Right renal cortex interstitium (tissue), 3 donors: ENCODE results near the gene SLC12A1. TPM values are rescaled to one million over a fixed set of nuclear protein-coding genes. Genes with fewer than 3 reads are reported as not detected.

ENCODE experiments used
- DNase-seq, 3 donors: peaks; one replicate each; pipeline ENCODE4 v3.0.0-alpha.2; 2013; ENCODE audit warnings: low read depth in 3 of 3, low spot score in 2 of 3
- polyA plus RNA-seq, 3 donors: library from polyadenylated mRNA; unstranded; fragments of 120-200 nt; gene quantifications; one replicate each; pipeline ENCODE4 v1.2.1, GENCODE V29; 2013; ENCODE audit not compliant: insufficient read length in 3 of 3

SLC12A1 gene
- polyA plus RNA-seq, result 100 to 1,000 TPM; 418 to 735 (median 462) TPM

DNA sequence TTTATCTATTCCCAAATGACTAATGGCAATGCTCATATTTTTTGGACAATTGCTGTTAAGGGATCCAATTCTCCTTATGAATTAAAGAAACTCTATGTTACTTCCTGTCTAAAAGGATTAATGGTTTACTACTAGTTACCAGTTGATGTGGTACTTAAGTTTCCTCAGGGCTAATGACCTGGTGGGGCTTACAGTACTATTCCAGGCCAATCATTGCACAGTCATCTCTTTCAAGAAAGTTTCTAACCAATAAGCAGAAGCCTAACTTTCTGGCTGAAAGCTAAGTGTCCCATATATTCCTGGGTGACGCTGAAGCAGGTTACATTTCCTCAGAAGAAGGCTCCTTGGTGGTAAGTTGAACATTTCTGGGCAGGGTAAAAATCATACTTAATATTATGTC lies at the start of gene SLC12A1:
Gene SLC12A1, plus strand, starts transcription at position 322 of the 400 bp plus-strand sequence. CDS start 1,418 bp downstream, outside the sequence.
- DNase-seq, result no peak

DNA sequence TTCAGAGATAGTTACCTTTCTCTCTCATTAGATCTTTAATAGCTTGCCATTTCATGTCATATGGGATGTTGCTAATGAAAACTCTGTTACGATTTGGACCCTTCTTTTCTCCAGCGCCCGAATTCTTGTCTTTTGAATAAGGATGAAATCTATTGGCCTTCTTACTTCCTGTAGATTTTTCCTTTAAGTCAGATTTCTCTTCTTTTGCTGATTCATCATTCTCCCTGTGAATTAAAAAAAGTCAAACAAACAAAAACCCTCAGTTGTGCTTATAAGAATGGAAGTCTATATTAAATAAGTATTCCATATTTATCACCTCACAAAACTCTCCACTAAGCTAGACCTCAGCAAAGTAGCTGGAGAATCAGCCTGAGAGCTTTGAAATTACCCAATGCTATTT lies 37.5 kb upstream of the SLC12A1 start:
- no peak for DNase-seq

DNA sequence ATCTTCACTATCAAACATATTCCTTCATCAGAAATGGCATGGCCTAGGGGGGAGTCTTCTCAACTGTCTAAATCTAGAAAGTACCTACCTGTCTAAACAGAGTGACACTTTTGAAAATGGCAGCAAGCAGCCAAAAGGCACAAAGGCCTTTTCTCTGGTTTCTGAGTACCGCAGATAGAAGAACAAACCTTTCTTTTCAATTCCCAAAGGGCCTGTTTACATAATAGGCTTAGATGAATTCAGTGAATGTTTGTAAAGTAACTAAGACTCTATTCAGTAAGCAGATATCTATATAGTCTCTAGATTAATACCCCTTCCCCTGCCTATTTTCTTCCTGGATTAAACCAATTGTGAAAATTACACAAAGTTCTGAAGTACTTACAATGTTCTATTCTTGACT lies 35.1 kb upstream of the SLC12A1 start:
- no peak for DNase-seq

DNA sequence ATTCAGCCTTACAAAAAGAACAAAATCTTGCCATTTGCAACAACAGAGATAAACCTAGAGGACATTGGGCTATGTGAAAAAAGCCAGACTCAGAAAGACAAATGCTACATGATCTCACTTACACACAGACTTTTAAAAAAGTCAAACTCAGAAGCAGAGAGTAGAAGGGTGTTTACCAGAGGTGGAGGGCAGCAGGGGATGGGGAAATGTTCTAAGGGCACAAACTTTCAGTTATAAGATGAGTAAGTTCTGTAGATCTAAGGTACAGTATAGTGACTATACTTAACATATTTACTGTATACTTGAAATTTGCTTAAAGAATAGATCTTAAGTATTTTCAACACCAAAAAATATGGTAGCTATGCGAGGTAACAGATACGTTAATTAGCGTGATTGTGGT lies 31.0 kb upstream of the SLC12A1 start:
- no peak for DNase-seq

DNA sequence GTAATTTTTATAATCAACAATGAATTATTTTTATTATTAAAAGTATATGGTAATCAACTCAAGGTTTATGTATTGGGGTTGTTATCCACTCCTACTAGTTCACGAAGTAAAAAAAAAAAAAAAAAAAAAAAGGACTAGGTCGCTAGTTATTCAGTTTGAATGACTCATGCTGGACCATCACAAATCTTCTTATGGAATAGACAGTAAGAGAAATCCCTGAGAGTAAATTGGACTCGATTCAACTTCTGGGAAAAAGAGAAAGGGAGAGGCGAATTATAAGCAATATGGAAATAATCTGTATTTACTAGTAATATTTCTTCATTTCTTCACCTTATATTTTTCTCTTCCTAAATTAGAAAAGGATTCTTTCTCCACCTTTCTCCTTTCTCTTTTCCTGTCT lies 30.0 kb upstream of the SLC12A1 start:
- no peak for DNase-seq

DNA sequence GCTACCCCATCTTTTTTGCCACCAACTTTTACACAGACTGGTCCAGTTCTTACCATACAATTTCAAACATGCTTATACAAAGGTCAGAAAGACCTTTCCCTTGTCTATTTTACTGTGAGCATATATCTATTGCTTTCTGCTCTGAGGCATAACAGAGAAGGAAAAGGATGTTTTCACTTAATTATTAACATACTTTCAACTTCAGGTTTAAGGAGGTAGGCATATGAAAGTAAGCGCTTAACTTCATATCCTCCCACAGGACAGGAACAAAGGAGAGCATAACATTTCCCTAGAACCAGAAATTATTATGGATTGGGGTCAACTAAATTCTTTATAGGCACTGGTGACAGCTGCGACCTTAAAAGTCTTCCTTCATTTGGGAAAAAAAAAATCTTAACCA lies 29.1 kb upstream of the SLC12A1 start:
- no peak for DNase-seq

DNA sequence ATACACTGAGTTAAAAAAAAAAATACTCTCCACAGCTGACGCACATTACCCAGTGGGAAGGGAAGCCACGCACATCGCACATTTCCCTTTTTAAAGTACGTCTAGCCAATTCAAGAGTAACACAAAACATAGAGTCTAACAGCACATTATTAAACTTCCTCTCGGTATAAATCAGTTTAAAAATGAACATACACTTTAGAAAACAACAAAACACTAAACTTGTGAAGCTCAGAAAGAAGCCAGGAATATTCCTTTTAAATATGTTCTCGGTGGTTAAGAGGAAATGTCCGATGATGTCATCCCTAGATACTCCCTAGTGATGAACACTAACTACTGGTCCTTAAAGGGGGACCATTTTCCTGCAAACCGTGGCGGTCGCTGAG lies 28.7 kb upstream of the SLC12A1 start:
- DNase-seq, result peak; percentile 36 to 53 (median 47)

DNA sequence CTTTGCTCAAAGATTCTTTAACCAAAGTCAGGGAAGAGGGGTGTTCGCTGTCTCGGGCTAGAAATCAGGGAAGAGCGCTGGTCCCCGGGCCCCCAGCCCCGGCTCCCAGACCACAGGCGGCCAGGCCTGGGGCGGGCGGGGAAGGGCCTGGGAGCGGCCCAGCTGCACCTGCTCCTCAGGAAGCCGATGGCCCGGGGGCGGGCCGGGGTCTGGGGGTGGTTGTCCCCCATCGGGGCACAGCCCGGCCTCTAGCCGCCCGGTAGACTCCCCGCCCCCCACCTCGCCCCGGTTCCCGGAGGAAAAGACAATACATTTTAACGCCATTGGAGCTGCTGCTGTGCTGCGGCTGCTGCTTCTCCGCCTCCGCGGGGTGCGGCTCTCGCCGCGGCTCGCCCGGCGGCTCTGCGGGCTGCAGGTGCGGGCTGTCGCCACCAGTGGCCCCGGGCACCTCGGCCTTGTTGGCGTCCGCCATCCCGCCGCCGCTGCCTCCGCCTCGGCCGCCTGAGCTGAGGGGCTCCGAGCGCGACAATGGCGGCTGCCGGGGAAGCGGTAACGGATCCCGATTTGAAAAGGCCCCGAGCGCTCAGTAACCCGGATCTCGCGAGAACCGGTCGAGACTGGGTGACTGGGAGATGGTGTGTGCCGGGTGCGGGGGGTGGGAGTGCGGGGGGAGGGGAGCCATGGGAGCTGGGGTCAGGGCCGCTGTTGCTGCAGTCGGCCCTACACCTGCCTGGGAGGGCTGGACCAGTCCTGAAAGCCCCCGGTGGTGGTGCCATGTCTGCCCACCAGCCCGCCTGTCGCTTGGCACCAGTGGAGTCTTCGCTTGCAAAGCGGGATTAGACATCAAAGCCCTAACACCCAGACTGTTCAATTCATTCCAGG lies 28.1 kb upstream of the SLC12A1 start, which contains the start of gene MYEF2:
Gene MYEF2, minus strand, starts transcription at position 530 of the 882 bp plus-strand sequence. Its CDS starts 58 bp downstream, at position 472.
- peak in 2 of 3 donors; percentile 62 to 76 for DNase-seq

DNA sequence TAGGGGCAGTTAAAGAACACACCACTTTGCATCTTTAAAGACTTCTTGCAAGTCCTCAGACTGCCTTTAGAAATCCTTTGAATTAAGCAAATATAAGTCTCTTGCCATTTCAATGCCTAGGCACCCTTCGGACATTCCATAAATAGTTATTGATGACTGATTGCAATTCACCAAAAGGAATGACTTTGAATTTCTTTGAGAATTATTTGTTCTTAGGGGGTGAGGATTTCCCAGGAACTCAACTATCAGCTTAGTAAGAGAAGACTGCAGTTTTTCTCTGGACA lies 27.5 kb upstream of the SLC12A1 start:
- DNase-seq, result no peak

DNA sequence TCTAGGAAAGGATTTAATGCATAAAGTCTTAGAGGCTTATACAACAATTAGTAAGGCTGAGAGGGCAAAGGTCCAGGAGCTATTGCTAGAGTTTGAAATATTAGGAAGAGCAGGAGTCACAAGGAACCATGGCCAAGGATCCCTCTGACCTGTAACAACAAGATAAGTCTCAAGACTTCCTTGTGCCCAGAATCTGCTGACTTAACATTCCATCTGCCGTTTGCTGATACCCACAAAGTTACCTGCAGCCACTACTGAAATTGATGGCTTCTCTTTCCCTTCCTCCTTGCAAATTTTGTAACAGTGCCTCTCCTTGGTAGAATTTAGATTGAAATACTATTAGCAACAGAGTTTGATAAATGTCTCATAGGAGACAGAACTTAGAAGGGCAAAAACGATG lies 23.4 kb upstream of the SLC12A1 start:
- no peak for DNase-seq

DNA sequence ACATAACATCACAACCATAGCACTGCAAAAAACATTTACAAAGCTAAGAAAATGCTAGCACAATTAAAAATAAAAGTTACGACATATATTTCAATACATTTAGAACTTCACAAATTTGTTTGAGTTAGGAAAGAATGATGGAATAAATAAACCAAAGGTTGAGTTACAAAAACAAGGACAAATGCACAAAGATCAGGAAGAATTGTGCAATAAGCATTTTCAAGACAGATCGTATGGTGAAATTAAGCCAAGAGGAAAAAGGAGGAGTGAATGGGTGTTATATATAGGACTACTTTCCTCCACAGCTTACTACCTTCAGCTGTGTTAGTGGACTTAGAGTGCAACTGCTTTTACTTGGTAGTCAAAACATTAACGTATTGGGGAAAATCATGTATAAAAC lies 20.6 kb upstream of the SLC12A1 start:
- DNase-seq, result no peak

DNA sequence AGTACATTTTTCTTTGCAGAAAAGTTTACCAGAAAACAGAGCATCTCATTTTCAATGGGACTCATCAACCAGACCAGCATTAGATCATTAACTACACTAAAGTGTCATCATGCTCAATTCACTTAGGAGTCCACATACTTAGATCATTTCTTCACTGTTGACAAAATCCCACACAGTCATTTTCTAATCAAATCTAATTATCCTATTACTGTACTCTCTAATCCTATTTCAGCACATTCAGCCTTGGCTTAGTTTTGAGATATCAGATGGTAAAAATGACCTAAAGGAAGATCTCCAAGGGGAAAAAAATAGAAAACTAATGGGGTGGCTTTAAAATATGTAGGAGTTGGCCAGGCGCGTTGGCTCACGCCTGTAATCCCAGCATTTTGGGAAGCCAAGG lies 19.8 kb upstream of the SLC12A1 start:
- no peak for DNase-seq

DNA sequence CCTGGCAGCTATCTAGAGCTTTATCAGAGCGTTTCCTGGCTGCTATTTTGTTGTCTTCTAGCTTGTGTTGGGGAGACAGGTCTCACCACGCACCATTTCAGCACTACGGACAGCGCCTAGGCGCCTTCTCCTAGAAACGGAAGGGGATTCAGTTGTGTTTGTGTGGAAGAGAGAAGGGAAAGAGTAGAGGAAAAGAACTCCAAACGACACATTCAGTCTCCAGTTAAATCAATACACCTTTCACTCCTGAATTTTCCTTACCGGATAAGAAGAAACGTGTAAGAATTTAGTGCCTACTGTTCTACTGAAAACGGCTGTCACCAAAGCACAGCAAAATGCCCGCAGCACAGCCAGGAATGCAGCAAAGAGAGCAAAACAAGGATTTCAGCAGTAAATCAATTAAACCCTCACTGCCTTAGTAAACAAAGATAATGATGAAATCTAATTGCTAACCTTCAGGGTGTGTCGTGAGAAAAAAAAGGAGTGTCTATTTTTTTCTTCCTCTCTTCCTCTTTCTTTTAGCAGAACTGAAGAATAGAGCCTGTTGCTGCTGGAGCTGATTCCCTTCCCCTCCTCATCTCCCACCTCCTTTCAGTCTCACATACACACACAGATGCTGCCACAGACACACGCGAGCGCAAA lies 15.0 kb upstream of the SLC12A1 start:
- DNase-seq, result peak; percentile 81 to 87 (median 86)

DNA sequence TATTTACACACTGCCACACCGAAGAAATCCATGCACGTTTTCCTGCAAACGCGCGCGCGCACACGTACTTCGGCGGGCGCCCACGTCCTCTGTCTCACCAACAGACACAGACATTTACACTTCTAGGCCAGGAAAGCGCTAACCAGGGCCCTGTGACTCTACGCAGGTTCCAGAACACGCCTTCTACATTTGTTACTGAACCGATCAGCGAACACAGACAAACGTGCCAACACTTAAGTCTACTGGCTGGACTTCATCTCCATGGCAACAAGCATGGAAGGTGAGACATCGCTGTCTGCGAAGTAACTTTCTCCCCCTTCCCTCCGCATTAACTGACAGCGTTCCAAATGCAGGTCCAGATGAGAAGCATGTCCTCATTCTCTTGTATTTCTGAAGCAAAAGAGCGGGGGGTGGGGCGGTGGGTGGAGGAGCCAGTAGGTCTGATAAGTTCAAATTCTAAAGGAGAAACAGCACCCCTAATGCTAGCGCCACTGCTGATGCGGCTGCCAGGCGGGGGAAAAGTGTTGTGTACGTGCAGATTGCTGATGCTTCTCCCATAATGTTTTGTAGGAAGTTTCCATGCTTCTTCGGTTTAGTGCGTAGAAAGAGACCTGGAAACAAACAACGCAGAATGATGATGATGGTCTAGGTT lies 14.4 kb upstream of the SLC12A1 start, which contains the start of gene CTXN2:
Gene CTXN2, plus strand, starts transcription at position 92 of the 652 bp plus-strand sequence. CDS start 9,636 bp downstream, outside the sequence.
- DNase-seq, result no peak

DNA sequence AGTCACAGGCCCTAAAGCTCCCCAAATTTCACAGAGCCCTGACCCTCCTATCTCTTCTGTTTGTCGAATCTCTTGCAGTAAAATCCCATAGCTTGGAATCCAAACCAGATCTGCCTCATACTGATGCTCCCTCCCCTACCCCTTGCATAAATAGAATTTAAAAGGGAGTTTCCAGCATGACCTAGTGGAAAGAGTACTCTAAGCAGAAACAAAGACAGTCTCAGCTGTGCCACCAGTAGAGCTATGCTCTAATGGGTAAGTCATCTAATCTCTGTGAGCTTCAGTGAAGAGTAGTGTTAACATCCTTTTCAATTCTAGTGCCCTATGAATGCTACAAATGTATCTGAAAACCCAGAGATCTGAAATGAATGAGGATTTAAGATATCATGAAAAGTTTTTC lies 4.0 kb upstream of the SLC12A1 start:
- DNase-seq, result no peak

DNA sequence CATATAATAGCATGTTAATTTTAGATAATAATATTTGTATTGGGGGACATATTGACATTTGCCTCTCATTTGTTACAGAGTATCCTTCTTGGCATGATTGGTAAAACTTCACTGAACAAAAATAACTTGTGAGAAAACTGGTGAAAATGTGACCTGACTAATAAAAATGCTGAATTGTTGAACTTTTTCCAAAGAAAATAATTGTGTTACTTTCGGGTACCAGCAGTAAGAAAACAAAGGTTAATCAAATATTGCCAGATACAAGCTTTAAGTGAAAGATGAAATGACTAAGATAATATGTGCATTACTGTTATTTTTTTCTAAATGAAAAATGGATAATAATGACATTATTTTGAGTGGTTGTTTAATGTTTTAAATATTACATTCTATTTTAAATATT lies 15.2 kb downstream of the SLC12A1 start:
- no peak for DNase-seq

DNA sequence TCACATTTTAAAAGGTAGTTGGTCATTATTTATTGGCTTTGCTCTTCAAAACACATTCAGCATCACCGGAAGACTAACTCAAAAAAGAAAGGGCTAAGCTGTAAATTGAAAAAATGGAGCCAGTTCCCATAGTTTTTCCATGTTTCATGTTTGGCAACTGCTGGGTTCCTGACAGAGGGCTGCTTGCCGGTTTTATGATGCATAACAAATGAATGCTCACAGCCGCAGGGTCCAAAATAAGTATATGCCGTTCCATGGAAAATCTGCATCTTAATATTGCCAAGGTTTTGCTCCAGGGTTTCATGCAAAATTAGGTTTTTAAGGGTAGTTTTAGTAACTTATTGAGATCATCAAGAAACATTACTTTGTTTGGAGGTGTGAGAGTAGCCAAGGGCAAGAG lies 15.8 kb downstream of the SLC12A1 start:
- no peak for DNase-seq

DNA sequence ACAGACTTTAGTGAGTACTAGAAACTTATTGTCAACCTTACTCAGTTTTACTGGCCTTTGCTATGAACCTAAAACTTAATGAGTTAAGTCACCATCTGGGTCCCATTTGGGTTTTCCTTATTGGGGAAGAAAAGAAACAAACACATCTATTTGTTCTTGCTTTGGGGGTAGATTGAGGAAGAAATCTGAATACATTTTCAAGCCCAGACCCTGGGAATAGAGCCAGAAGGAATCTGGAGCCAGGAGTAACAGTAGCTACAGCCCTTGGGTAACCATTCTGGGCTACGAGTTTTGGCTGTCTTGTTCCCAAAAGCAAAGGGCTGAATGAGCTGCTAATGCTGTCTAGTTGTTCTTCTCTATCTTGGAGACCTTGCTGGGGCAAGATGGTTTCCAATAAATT lies 16.5 kb downstream of the SLC12A1 start:
- no peak for DNase-seq

DNA sequence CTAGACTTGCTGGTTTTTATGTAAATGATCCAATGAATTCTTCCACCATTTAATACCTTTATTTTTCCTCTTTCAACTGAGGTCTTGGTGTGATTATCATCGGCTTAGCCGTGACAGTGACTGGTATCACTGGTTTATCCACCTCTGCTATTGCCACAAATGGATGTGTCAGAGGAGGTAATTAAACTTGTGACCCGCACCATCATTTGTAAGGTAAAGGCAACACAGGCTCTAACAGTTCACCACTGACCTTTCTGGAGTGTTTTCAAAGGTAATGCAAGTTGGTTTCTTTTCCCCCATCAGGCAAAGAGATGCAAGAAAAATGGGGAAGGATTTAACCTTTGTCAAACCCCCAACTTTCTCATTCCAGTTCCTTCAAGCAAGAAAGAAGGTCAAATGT lies 19.7 kb downstream of the SLC12A1 start:
- DNase-seq, result no peak

DNA sequence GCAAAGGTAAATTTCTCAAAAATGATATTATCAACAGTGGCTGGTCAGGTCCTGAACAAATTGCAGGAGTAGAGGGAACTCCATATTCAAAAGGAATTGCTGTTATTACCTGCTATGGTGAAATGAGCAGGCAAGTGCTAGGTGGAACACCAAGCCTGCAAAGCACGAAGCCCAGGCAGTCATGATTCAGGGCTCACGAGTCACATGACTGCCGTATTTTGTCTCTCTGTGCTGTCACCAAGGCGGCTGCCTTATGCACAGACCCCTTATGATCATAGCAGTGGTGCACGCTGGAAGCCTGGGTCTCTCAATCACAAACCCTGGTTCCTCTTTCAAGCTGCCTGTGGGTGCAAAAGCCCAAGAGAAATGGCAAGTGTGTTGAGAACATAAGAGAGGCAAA lies 24.4 kb downstream of the SLC12A1 start:
- DNase-seq, result no peak

DNA sequence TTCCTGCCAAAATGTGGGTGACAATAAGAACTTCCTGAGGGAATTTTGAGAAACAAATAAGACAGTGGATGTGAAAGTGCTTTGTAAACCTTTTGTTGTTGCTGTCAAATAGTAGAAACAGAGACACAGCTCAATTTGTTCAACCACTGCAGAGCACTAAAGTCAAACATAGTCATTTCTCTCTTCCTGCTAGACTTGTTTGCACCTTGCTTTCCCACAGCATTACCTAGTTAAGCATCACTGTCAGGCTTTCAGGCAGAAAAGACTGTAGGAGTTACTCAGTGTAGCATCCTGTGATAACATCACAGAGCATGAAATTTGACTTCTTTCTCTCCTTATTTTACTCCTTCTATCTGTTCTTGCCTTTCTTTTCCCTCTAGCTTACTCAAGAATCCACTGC lies 27.1 kb downstream of the SLC12A1 start:
- no peak for DNase-seq

DNA sequence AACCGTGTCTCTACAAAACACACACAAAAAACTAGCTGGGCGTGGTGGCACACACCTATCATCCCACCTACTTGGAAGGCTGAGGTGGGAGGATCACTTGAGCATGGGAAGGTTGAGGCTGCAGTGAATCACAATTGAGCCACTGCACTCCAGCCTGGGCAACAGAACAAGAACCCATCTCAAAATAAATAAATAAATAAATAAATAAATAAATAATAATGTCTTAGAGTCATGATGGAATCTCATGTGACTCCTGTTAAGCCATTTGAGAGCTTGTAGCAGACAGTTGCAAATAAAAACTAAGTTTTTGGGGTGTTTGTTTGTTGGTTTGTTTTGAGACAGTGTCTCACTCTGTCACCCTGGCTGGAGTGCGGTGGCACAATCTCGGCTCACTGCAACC lies 33.2 kb downstream of the SLC12A1 start:
- DNase-seq, result no peak
